Stimulated activated CD4-positive, alpha-beta T cell treated with anti-CD3 and anti-CD28 coated beads, Interleukin-4, amount 100 ng/mL, for 1 hour (primary cell): ENCODE measurements around the gene LYST.

Experiments
- DNase-seq: peaks from one replicate; pipeline ENCODE4 v3.0.0-alpha.2; 2020

Gene LYST

GRCh38 chr1:235883261-235883927, 16.7 kb upstream of the LYST start:
- DNase-seq: no peak

- DNase-seq: no peak
Observed at GRCh38 chr1:235882816-235883215, 16.1 kb upstream of the LYST start.

- DNase-seq: no peak
Observed at GRCh38 chr1:235881930-235882700, 15.4 kb upstream of the LYST start.

GRCh38 chr1:235878082-235878811, 11.5 kb upstream of the LYST start:
- DNase-seq: no peak

- DNase-seq: no peak
Observed at GRCh38 chr1:235876402-235876841, 9.7 kb upstream of the LYST start.

- DNase-seq: no peak
Observed at GRCh38 chr1:235875036-235875597, 8.4 kb upstream of the LYST start.

- DNase-seq: no peak
Observed at GRCh38 chr1:235874261-235874660, 7.6 kb upstream of the LYST start.

GRCh38 chr1:235873571-235873970, 6.9 kb upstream of the LYST start:
- DNase-seq: no peak

GRCh38 chr1:235873045-235873444, 6.3 kb upstream of the LYST start:
- DNase-seq: no peak

- no peak for DNase-seq
Observed at GRCh38 chr1:235872270-235872669, 5.6 kb upstream of the LYST start.

- no peak for DNase-seq
Observed at GRCh38 chr1:235867903-235868469, 1.3 kb upstream of the LYST start.

- peak; percentile 96 for DNase-seq
Observed at GRCh38 chr1:235866913-235867845, 473 bp upstream of the LYST start.

- no peak for DNase-seq
Observed at GRCh38 chr1:235865565-235866204, 1.0 kb downstream of the LYST start.

- DNase-seq: no peak
Observed at GRCh38 chr1:235864931-235865525, 1.7 kb downstream of the LYST start.

- no peak for DNase-seq
Observed at GRCh38 chr1:235864469-235864868, 2.2 kb downstream of the LYST start.

- DNase-seq: no peak
Observed at GRCh38 chr1:235863699-235864093, 3.0 kb downstream of the LYST start.

- no peak for DNase-seq
Observed at GRCh38 chr1:235861857-235862256, 4.8 kb downstream of the LYST start.

GRCh38 chr1:235860829-235861228, 5.9 kb downstream of the LYST start:
- no peak for DNase-seq

- no peak for DNase-seq
Observed at GRCh38 chr1:235859789-235860188, 6.9 kb downstream of the LYST start.

GRCh38 chr1:235858766-235859165, 7.9 kb downstream of the LYST start:
- no peak for DNase-seq

GRCh38 chr1:235857756-235858155, 8.9 kb downstream of the LYST start:
- no peak for DNase-seq
